ENCODE data around the gene CHMP6.

CHMP6 gene

GRCh38 chr17:80991645-80992076, at the start of gene CHMP6:
TSS of gene CHMP6 (plus strand) at chr17:80991841. CDS start at chr17:80991919, 78 bp downstream.
- H3K27me3 ChIP-seq (ENCODE audit: insufficient read depth, low read length) = no peaks in the 10 kb centered on the region
- no peaks in the 10 kb centered on the region for H3K9me3 ChIP-seq (ENCODE audit: low read length)

GRCh38 chr17:80942423-80943345, 49.0 kb upstream of the CHMP6 start:
- peaks cover 9% of the 10 kb centered on the region for H3K9me3 ChIP-seq (ENCODE audit: low read length)
- H3K4me1 ChIP-seq (ENCODE audit: insufficient read depth, low read length) = peaks cover 20% of the 10 kb centered on the region

More at GRCh38 chr17:80991645-80992076, at the start of gene CHMP6:
- peak within 1 kb of the TSS; percentile 55 for H3K4me3 ChIP-seq (ENCODE audit: low read length)
- H3K4me1 ChIP-seq (ENCODE audit: insufficient read depth, low read length) = peaks cover 37% of the 10 kb centered on the region
- peak within 1 kb of the TSS; percentile 52 for H2AFZ ChIP-seq (ENCODE audit: low read depth, low read length)
- H3K36me3 ChIP-seq (ENCODE audit: insufficient read depth, low read length) = peaks cover 19% of the 10 kb centered on the region

GRCh38 chr17:80943346-80944145, 48.1 kb upstream of the CHMP6 start:
- peaks cover 9% of the 10 kb centered on the region for H3K9me3 ChIP-seq (ENCODE audit: low read length)
- H3K36me3 ChIP-seq (ENCODE audit: insufficient read depth, low read length) = peaks cover 45% of the 10 kb centered on the region
- H3K4me1 ChIP-seq (ENCODE audit: insufficient read depth, low read length) = peaks cover 12% of the 10 kb centered on the region
- H2AFZ ChIP-seq (ENCODE audit: low read depth, low read length) = no peak overlapping the region
- H3K4me3 ChIP-seq (ENCODE audit: low read length) = no peak overlapping the region
- H3K27me3 ChIP-seq (ENCODE audit: insufficient read depth, low read length) = no peaks in the 10 kb centered on the region

More at GRCh38 chr17:80942423-80943345, 49.0 kb upstream of the CHMP6 start:
- no peak overlapping the region for H2AFZ ChIP-seq (ENCODE audit: low read depth, low read length)
- peaks cover 39% of the 10 kb centered on the region for H3K36me3 ChIP-seq (ENCODE audit: insufficient read depth, low read length)
- no peaks in the 10 kb centered on the region for H3K27me3 ChIP-seq (ENCODE audit: insufficient read depth, low read length)
- no peak overlapping the region for H3K4me3 ChIP-seq (ENCODE audit: low read length)

- Histone ChIP-seq H3K4me3 (ENCODE audit: low read length) (no peak overlapping the region), H3K9me3 (ENCODE audit: low read length) (peaks cover 9% of the 10 kb centered on the region), H3K27me3 (ENCODE audit: insufficient read depth, low read length) (no peaks in the 10 kb centered on the region), H3K4me1 (ENCODE audit: insufficient read depth, low read length) (peaks cover 4% of the 10 kb centered on the region), H2AFZ (ENCODE audit: low read depth, low read length) (no peak overlapping the region), H3K36me3 (ENCODE audit: insufficient read depth, low read length) (peaks cover 45% of the 10 kb centered on the region)
Observed at GRCh38 chr17:80944326-80944725, 47.3 kb upstream of the CHMP6 start.

- no peaks in the 10 kb centered on the region for H3K4me1 ChIP-seq (ENCODE audit: insufficient read depth, low read length)
- H3K27me3 ChIP-seq (ENCODE audit: insufficient read depth, low read length) = no peaks in the 10 kb centered on the region
- no peak overlapping the region for H2AFZ ChIP-seq (ENCODE audit: low read depth, low read length)
- H3K4me3 ChIP-seq (ENCODE audit: low read length) = no peak overlapping the region
- H3K9me3 ChIP-seq (ENCODE audit: low read length) = peaks cover 9% of the 10 kb centered on the region
- peaks cover 50% of the 10 kb centered on the region for H3K36me3 ChIP-seq (ENCODE audit: insufficient read depth, low read length)
Observed at GRCh38 chr17:80945736-80946135, 45.9 kb upstream of the CHMP6 start.

GRCh38 chr17:80946449-80946848, 45.2 kb upstream of the CHMP6 start:
- Histone ChIP-seq H3K4me1 (ENCODE audit: insufficient read depth, low read length) (no peaks in the 10 kb centered on the region), H3K36me3 (ENCODE audit: insufficient read depth, low read length) (peaks cover 48% of the 10 kb centered on the region), H3K27me3 (ENCODE audit: insufficient read depth, low read length) (no peaks in the 10 kb centered on the region), H2AFZ (ENCODE audit: low read depth, low read length) (no peak overlapping the region), H3K4me3 (ENCODE audit: low read length) (no peak overlapping the region), H3K9me3 (ENCODE audit: low read length) (peaks cover 9% of the 10 kb centered on the region)

GRCh38 chr17:80947200-80947940, 44.3 kb upstream of the CHMP6 start:
- Histone ChIP-seq H3K4me1 (ENCODE audit: insufficient read depth, low read length) (no peaks in the 10 kb centered on the region), H3K4me3 (ENCODE audit: low read length) (no peak overlapping the region), H3K27me3 (ENCODE audit: insufficient read depth, low read length) (no peaks in the 10 kb centered on the region), H3K36me3 (ENCODE audit: insufficient read depth, low read length) (peaks cover 42% of the 10 kb centered on the region), H2AFZ (ENCODE audit: low read depth, low read length) (no peak overlapping the region), H3K9me3 (ENCODE audit: low read length) (peaks cover 9% of the 10 kb centered on the region)

GRCh38 chr17:80948019-80948975, 43.3 kb upstream of the CHMP6 start:
- peaks cover 35% of the 10 kb centered on the region for H3K36me3 ChIP-seq (ENCODE audit: insufficient read depth, low read length)
- H3K4me1 ChIP-seq (ENCODE audit: insufficient read depth, low read length) = no peaks in the 10 kb centered on the region
- peaks cover 9% of the 10 kb centered on the region for H3K9me3 ChIP-seq (ENCODE audit: low read length)
- no peak overlapping the region for H3K4me3 ChIP-seq (ENCODE audit: low read length)
- no peaks in the 10 kb centered on the region for H3K27me3 ChIP-seq (ENCODE audit: insufficient read depth, low read length)
- no peak overlapping the region for H2AFZ ChIP-seq (ENCODE audit: low read depth, low read length)

GRCh38 chr17:80948976-80949450, 42.6 kb upstream of the CHMP6 start:
- H3K36me3 ChIP-seq (ENCODE audit: insufficient read depth, low read length) = peaks cover 34% of the 10 kb centered on the region
- H2AFZ ChIP-seq (ENCODE audit: low read depth, low read length) = no peak overlapping the region
- no peaks in the 10 kb centered on the region for H3K4me1 ChIP-seq (ENCODE audit: insufficient read depth, low read length)
- no peak overlapping the region for H3K4me3 ChIP-seq (ENCODE audit: low read length)
- H3K27me3 ChIP-seq (ENCODE audit: insufficient read depth, low read length) = no peaks in the 10 kb centered on the region
- H3K9me3 ChIP-seq (ENCODE audit: low read length) = peaks cover 12% of the 10 kb centered on the region

- peaks cover 34% of the 10 kb centered on the region for H3K36me3 ChIP-seq (ENCODE audit: insufficient read depth, low read length)
- no peaks in the 10 kb centered on the region for H3K27me3 ChIP-seq (ENCODE audit: insufficient read depth, low read length)
- peaks cover 12% of the 10 kb centered on the region for H3K9me3 ChIP-seq (ENCODE audit: low read length)
- H2AFZ ChIP-seq (ENCODE audit: low read depth, low read length) = no peak overlapping the region
- H3K4me3 ChIP-seq (ENCODE audit: low read length) = no peak overlapping the region
- H3K4me1 ChIP-seq (ENCODE audit: insufficient read depth, low read length) = no peaks in the 10 kb centered on the region
Observed at GRCh38 chr17:80949451-80950421, 41.9 kb upstream of the CHMP6 start.
